Measurements from ENCODE around the gene BUD23.

DNA sequence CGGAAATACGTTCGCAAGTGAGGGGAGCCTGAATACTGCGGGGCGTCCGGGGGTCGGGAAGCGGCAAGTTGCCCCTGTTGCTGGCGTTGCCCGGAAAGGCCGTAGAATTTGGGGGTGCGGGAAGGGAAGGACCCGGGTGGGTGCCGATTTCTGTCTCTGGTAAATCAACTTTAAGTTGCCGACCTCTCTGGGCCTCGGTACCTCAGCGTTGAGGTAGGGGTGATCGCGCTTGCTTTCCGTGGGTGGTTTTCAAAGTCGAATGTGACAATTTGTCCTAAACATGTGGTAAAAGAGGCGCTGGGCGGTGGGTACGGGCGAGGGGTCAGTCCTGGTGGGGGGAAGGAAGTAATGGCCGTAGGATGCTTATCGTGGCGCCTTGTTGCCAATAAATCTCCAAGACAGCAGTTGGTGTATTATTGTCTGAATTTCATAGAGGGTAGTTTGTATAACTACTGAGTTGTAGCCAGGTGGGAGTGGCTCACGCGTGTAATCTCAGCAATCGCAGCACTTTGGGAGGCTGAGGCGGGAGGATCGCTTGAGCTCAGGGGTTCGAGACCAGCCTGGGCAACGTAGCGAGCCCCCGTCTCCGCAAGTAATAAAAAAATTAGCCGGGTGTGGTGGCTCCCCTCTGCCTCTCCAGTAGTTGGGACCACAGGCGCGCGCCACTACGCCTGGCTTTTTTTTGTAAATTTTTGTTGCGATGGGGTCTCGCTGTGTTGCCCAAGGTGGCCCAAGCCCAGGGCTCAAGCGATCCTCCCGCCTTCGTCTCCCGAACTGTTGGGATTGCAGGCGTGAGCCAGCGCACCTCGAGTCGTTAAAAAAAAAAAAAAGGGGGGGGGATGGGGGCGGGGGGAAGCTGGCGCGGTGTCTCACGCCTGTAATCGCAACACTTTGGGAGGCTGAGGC is 644 bp downstream of the BUD23 start:
- TF ChIP-seq, protein P1, sequence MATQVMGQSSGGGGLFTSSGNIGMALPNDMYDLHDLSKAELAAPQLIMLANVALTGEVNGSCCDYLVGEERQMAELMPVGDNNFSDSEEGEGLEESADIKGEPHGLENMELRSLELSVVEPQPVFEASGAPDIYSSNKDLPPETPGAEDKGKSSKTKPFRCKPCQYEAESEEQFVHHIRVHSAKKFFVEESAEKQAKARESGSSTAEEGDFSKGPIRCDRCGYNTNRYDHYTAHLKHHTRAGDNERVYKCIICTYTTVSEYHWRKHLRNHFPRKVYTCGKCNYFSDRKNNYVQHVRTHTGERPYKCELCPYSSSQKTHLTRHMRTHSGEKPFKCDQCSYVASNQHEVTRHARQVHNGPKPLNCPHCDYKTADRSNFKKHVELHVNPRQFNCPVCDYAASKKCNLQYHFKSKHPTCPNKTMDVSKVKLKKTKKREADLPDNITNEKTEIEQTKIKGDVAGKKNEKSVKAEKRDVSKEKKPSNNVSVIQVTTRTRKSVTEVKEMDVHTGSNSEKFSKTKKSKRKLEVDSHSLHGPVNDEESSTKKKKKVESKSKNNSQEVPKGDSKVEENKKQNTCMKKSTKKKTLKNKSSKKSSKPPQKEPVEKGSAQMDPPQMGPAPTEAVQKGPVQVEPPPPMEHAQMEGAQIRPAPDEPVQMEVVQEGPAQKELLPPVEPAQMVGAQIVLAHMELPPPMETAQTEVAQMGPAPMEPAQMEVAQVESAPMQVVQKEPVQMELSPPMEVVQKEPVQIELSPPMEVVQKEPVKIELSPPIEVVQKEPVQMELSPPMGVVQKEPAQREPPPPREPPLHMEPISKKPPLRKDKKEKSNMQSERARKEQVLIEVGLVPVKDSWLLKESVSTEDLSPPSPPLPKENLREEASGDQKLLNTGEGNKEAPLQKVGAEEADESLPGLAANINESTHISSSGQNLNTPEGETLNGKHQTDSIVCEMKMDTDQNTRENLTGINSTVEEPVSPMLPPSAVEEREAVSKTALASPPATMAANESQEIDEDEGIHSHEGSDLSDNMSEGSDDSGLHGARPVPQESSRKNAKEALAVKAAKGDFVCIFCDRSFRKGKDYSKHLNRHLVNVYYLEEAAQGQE (IDR thresholded peaks at IDR 0.05; ENCODE audit: low read depth), result no peak
- TF ChIP-seq, protein P2, sequence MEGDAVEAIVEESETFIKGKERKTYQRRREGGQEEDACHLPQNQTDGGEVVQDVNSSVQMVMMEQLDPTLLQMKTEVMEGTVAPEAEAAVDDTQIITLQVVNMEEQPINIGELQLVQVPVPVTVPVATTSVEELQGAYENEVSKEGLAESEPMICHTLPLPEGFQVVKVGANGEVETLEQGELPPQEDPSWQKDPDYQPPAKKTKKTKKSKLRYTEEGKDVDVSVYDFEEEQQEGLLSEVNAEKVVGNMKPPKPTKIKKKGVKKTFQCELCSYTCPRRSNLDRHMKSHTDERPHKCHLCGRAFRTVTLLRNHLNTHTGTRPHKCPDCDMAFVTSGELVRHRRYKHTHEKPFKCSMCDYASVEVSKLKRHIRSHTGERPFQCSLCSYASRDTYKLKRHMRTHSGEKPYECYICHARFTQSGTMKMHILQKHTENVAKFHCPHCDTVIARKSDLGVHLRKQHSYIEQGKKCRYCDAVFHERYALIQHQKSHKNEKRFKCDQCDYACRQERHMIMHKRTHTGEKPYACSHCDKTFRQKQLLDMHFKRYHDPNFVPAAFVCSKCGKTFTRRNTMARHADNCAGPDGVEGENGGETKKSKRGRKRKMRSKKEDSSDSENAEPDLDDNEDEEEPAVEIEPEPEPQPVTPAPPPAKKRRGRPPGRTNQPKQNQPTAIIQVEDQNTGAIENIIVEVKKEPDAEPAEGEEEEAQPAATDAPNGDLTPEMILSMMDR (IDR thresholded peaks at IDR 0.05 in 2 of 3, conservative IDR thresholded peaks at IDR 0.05 in 1 of 3; ENCODE audit: borderline replicate concordance in 1 of 3, insufficient read depth in 1 of 3, low read depth in 2 of 3, low read length in 2 of 3), result no peak
- TF ChIP-seq RAD21 (IDR thresholded peaks at IDR 0.05; ENCODE audit: low read depth) (no peak), POLR2A (IDR thresholded peaks at IDR 0.05; ENCODE audit: borderline replicate concordance, extremely low read depth, insufficient read depth, insufficient read length) (no peak), TCF7L2 (IDR thresholded peaks at IDR 0.05; ENCODE audit: borderline replicate concordance, extremely low read depth, insufficient read depth, insufficient read length) (no peak), SP1 (IDR thresholded peaks at IDR 0.05; ENCODE audit: low read depth) (no peak), EZH2 (IDR thresholded peaks at IDR 0.05) (no peak)
- TF ChIP-seq, protein P3, sequence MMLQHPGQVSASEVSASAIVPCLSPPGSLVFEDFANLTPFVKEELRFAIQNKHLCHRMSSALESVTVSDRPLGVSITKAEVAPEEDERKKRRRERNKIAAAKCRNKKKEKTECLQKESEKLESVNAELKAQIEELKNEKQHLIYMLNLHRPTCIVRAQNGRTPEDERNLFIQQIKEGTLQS (IDR thresholded peaks at IDR 0.05), result no peak
